Spleen (tissue), 11 donors: Measurements from ENCODE around the gene GRAP2. TPM values are rescaled to one million over a fixed set of nuclear protein-coding genes. Genes with fewer than 3 reads are reported as not detected.
"Not testable (repeated sequence)": the region's sequence is repeated elsewhere in the genome, so short reads cannot be mapped to it uniquely, and the experiment has no call there.

Experiments used
- DNase-seq: peaks from one replicate; pipeline ENCODE4 v3.0.0-alpha.2; 2020
- H3K27ac ChIP-seq, 8 donors: fragments of 200-600 bp; sonication (generic) in 7 of 8; 1 replicate in 4 of 8; 2 replicates in 4 of 8; pipeline versions ENCODE4 v1.5.0 to v1.8.0; 2016 to 2021; ENCODE audit warnings: inconsistent platforms in 4 of 8, mild to moderate bottlenecking in 4 of 8, moderate library complexity in 1 of 8
- H3K27me3 ChIP-seq, 7 donors: fragments of 200-600 bp; sonication (generic) in 6 of 7; replicated peaks in 1 of 7; 1 replicate in 4 of 7; 2 replicates in 3 of 7; pipeline versions ENCODE4 v1.5.0 to v1.8.0; 2016 to 2021; ENCODE audit warnings: inconsistent platforms in 3 of 7, mild to moderate bottlenecking in 1 of 7
- H3K36me3 ChIP-seq, 6 donors: fragments of 200-600 bp; sonication (generic) in 5 of 6; 1 replicate in 4 of 6; 2 replicates in 2 of 6; pipeline versions ENCODE4 v1.5.0 to v1.8.0; 2016 to 2021; ENCODE audit warnings: inconsistent platforms in 2 of 6
- H3K4me1 ChIP-seq, 6 donors: fragments of 200-600 bp; sonication (generic) in 5 of 6; 1 replicate in 3 of 6; 2 replicates in 3 of 6; pipeline versions ENCODE4 v1.5.0 to v1.8.0; 2016 to 2021; ENCODE audit warnings: inconsistent platforms in 3 of 6
- H3K4me3 ChIP-seq, 8 donors: fragments of 200-600 bp; sonication (generic) in 7 of 8; 1 replicate in 4 of 8; 2 replicates in 4 of 8; pipeline versions ENCODE4 v1.5.0 to v1.8.0; 2016 to 2021; ENCODE audit warnings: inconsistent platforms in 4 of 8, mild to moderate bottlenecking in 4 of 8, moderate library complexity in 2 of 8
- H3K9me3 ChIP-seq, 8 donors: fragments of 200-600 bp; sonication (generic) in 7 of 8; 1 replicate in 4 of 8; 2 replicates in 4 of 8; pipeline versions ENCODE4 v1.5.0 to v1.8.0; 2016 to 2021; ENCODE audit warnings: inconsistent platforms in 4 of 8
- POLR2A ChIP-seq, 3 donors: fragments of 450-650 bp; IDR thresholded peaks; one replicate each; pipeline ENCODE4 v1.5.1; 2017; ENCODE audit warnings: antibody characterized with exemption in 3 of 3, mild to moderate bottlenecking in 1 of 3
- POLR2AphosphoS5 ChIP-seq, 3 donors: sonication (generic); formaldehyde crosslinking; IDR thresholded peaks; one replicate each; pipeline ENCODE4 v1.5.1; 2017; ENCODE audit warnings: antibody characterized with exemption in 3 of 3
- WGBS, 5 donors: extraction: QIAGEN DNeasy Blood & Tissue Kit in 3 of 5; methylation state at CpG; one replicate each; pipeline versions ENCODE4 v1.1.5 to v1.1.7; 2013 to 2018; 5-methylcytosine and 5-hydroxymethylcytosine counted together
- intact Hi-C: fragments of 100-400 bp; cut with DNase I; formaldehyde crosslinking; loops from one replicate; pipeline ENCODE4 v1.15.0; 2023; ENCODE audit warnings: low total_unique reads
- polyA plus RNA-seq, 3 donors: library from polyadenylated mRNA; stranded (reverse); fragments of 200-250 nt; gene quantifications; one replicate each; pipeline ENCODE4 v1.2.1, GENCODE V29; 2013
- total RNA-seq, 7 donors: library from RNA; depleted of rRNA in 3 of 7; stranded (reverse); fragments of >200 nt in 3 of 7; fragmentation: NEBNext Ultra II Directional in 4 of 7; extraction: Animal tissue kit (Norgen Biotek cat#: 25700) in 4 of 7; gene quantifications; one replicate each; pipeline versions ENCODE4 v1.1.0 to v1.2.1, GENCODE V29; 2016 to 2021
- TF ChIP-seq, protein P1 (sequence below), 11 experiments: fragments of 200-600 bp in 7 of 11; fragments of 450-650 bp in 4 of 11; sonication (generic) in 4 of 11; IDR thresholded peaks in 8 of 11; conservative IDR thresholded peaks in 3 of 11; 1 replicate in 7 of 11; 2 replicates in 4 of 11; pipeline versions ENCODE4 v1.4.0 to v1.8.0; 2016 to 2021; ENCODE audit warnings: antibody characterized with exemption in 11 of 11, inconsistent platforms in 4 of 11, mild to moderate bottlenecking in 1 of 11
- donor health status: healthy with polysubstance abuse.
- donor health status: DM: no; HTN: no; CAD: no; lungs with moderate emphysema.
- donor health status: DM: no; HTN: no; CAD: no.
- donor health status: Bipolar disorder and iron deficiency.
- donor health status: healthy.
- donor health status: DM: no; HTN: no; CAD: no.
- donor health status: DM: yes; HTN: yes; CAD: no.

Gene GRAP2
- total and polyA plus RNA-seq, 10 donors, result 3.1 to 40.3 (median 29.8) TPM

DNA sequence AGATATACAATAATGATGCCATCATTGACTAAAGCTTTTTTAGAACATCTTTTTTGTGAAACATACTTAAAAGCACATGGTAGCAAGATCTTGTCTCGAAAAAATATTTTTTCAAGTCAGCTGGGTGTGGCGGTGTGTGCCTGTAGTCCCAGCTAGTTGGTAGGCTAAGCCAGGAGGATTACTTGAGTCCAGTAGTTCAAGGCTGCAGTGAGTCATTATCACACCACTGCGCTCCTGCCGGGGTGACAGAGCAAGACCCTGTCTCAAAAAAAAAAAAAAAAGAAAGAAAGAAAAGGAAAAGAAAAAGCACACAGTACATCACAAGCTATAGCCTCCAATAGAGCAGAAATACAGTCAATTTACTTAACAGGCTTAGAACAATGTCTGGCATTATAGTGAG lies 44.3 kb upstream of the GRAP2 start:
- DNase-seq, result no peak
- Histone ChIP-seq H3K4me1 (peaks cover 0 to 28% (median 7%) of the 10 kb centered on the region in 6 donors), H3K9me3 (no peaks in the 10 kb centered on the region), H3K4me3 (no peak overlapping the region), H3K36me3 (no peaks in the 10 kb centered on the region), H3K27ac (no peak overlapping the region), H3K27me3 (no peaks in the 10 kb centered on the region)
- intact Hi-C loops, result no loop called here
- WGBS, 5 donors, result 80 to 94% (median 88%) methylated on average over 4 of the region's 4 CpGs
- TF ChIP-seq POLR2A (IDR thresholded peaks at IDR 0.05), result no peak
- no peak for TF ChIP-seq POLR2AphosphoS5 (IDR thresholded peaks at IDR 0.05)
- TF ChIP-seq, protein P1, sequence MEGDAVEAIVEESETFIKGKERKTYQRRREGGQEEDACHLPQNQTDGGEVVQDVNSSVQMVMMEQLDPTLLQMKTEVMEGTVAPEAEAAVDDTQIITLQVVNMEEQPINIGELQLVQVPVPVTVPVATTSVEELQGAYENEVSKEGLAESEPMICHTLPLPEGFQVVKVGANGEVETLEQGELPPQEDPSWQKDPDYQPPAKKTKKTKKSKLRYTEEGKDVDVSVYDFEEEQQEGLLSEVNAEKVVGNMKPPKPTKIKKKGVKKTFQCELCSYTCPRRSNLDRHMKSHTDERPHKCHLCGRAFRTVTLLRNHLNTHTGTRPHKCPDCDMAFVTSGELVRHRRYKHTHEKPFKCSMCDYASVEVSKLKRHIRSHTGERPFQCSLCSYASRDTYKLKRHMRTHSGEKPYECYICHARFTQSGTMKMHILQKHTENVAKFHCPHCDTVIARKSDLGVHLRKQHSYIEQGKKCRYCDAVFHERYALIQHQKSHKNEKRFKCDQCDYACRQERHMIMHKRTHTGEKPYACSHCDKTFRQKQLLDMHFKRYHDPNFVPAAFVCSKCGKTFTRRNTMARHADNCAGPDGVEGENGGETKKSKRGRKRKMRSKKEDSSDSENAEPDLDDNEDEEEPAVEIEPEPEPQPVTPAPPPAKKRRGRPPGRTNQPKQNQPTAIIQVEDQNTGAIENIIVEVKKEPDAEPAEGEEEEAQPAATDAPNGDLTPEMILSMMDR (IDR thresholded peaks at IDR 0.05 in 8 of 11, conservative IDR thresholded peaks at IDR 0.05 in 3 of 11), result no peak

DNA sequence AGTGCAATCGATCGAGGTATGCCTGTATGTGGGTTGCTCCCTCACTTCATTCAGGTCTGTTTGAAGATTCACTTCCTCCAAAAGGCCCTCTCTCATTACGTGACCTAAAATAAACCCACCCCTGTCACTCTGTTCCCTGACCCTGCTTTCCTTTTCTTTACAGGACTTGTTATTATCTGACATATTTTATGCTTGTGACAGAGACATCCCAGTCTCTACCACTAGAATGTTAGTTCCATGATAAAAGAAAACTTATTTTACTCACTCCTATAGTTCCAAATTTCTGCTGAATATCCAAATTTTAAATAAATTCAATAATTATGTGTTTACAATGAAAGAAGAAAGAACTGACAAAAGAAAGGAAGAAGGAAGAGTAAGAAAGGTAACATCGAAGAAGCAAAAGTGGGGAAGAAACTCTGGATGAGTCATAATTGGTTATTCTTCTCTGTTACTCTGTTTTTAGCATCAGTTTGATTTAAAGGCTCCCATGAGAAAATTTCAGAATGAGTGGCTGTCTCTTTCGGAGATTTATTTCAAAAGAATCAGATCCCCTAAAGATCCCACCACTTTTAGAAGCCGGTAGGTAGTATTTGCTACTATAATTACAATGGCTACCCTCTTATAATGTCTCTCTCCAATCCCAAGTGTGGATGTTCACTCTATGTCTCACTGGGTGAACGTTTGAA lies 40.8 kb upstream of the GRAP2 start:
- H3K27me3 ChIP-seq, result no peaks in the 10 kb centered on the region
- H3K9me3 ChIP-seq, result no peaks in the 10 kb centered on the region
- TF ChIP-seq, protein P1 (IDR thresholded peaks at IDR 0.05 in 8 of 11, conservative IDR thresholded peaks at IDR 0.05 in 3 of 11), result no peak
- TF ChIP-seq POLR2A (IDR thresholded peaks at IDR 0.05), result no peak
- TF ChIP-seq POLR2AphosphoS5 (IDR thresholded peaks at IDR 0.05), result no peak
- WGBS, 5 donors, result 41 to 56% (median 54%) methylated on average over 7 of the region's 7 CpGs
- peaks cover 0 to 12% (median 5%) of the 10 kb centered on the region in 6 donors for H3K4me1 ChIP-seq
- no peaks in the 10 kb centered on the region for H3K36me3 ChIP-seq
- no peak overlapping the region for H3K27ac ChIP-seq
- intact Hi-C loops, result no loop called here
- no peak for DNase-seq
- no peak overlapping the region for H3K4me3 ChIP-seq

DNA sequence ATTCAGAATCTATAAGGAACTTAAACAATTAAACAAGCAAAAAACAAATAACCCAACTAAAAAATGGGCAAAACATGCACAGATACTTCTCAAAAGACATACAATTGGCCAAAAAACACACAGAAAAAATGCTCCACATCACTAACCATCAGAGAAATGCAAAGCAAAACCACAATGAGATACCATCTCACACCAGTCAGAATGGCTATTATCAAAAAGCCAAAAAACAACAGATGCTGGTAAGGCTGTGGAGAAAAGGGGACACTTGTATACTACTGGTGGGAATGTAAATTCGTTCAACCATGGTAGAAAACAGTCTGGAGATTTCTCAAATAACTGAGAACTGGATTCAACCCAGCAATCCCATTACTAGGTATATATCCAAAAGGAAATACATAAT lies 32.1 kb upstream of the GRAP2 start:
- WGBS, 5 donors, result 44 to 66% (median 60%) methylated on average over 1 of the region's 1 CpG
- intact Hi-C loops, result no loop called here
- no peaks in the 10 kb centered on the region for H3K27me3 ChIP-seq
- no peak overlapping the region for H3K4me3 ChIP-seq
- H3K36me3 ChIP-seq, result no peaks in the 10 kb centered on the region
- H3K4me1 ChIP-seq, result peaks cover 0 to 24% (median 4%) of the 10 kb centered on the region in 6 donors
- H3K27ac ChIP-seq, result no peak overlapping the region
- H3K9me3 ChIP-seq, result no peaks in the 10 kb centered on the region
- TF ChIP-seq POLR2AphosphoS5 (IDR thresholded peaks at IDR 0.05), result no peak
- TF ChIP-seq, protein P1 (IDR thresholded peaks at IDR 0.05 in 8 of 11, conservative IDR thresholded peaks at IDR 0.05 in 3 of 11), result no peak
- no peak for TF ChIP-seq POLR2A (IDR thresholded peaks at IDR 0.05)
- no peak for DNase-seq

DNA sequence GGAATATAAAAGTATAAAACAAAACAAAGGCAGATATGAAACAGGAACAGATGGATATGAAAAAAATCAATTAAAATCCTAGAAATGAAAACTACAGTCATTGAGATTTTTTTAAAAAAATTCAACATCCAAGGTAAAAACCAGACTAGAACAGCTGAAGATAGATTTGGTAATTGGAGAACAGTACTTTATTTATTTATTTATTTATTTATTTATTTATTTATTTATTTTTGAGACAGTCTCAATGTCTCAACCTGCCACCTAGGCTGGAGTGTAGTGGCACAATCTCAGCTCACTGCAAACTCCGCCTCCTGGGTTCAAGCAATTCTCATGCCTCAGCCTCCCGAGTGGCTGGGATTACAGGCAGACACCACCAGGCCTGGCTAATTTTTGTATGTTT lies 31.1 kb upstream of the GRAP2 start:
- H3K27me3 ChIP-seq, DNase-seq, H3K4me3 ChIP-seq, H3K27ac ChIP-seq, intact Hi-C loops, H3K36me3 ChIP-seq, H3K9me3 ChIP-seq: not testable (repeated sequence)
- WGBS, 5 donors, result 94 to 100% (median 96%) methylated on average over 2 of the region's 2 CpGs
- peaks cover 0 to 24% (median 4%) of the 10 kb centered on the region in 6 donors for H3K4me1 ChIP-seq
